ENCODE measurements around the gene MAP3K15. TPM values are rescaled to one million over a fixed set of nuclear protein-coding genes. Genes with fewer than 3 reads are reported as not detected.
"Not testable (repeated sequence)": the region's sequence is repeated elsewhere in the genome, so short reads cannot be mapped to it uniquely, and the experiment has no call there.

Gene MAP3K15
- total RNA-seq, 1 donor from 2014 or later: 0.18 TPM

GRCh38 chrX:19513383-19513782, 1.9 kb downstream of the MAP3K15 start:
- H3K4me3 Mint-ChIP-seq: peak overlapping the region; percentile 75
- no peak overlapping the region for H3K27ac Mint-ChIP-seq
- DNase-seq (ENCODE audit: low spot score): no peak
- H3K9me3 Mint-ChIP-seq: no peaks in the 10 kb centered on the region
- intact Hi-C loops (cut with micrococcal nuclease): no loop called here
- no peaks in the 10 kb centered on the region for H3K36me3 Mint-ChIP-seq (ENCODE audit: low read depth)
- H3K27me3 Mint-ChIP-seq (ENCODE audit: insufficient read depth): peaks cover 22% of the 10 kb centered on the region
- no peaks in the 10 kb centered on the region for H3K4me1 Mint-ChIP-seq (ENCODE audit: low read depth)

DNA sequence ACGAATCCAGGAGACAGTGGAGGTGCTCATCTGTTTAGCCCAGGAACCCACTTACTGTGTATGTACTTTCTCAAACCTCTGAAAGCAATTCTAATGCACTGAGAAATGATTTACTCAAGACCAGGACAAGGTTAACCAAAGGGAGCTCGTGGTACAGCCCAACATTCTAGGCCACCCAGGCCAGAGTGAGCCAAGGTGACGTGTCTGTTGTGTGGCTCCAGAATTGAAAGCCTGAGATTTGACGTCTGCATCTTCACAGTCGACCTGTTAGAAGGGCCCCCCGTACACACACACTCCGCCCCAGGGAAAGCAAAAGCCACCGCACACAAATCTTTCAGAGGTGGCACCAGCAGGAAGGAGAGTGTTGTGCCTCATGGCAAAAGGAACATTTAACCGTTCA, 2.3 kb downstream of the MAP3K15 start:
- DNase-seq (ENCODE audit: low spot score): no peak
- Mint-ChIP-seq H3K4me3 (no peak overlapping the region), H3K27ac (no peak overlapping the region), H3K4me1 (ENCODE audit: low read depth) (no peaks in the 10 kb centered on the region), H3K27me3 (ENCODE audit: insufficient read depth) (peaks cover 22% of the 10 kb centered on the region), H3K9me3 (no peaks in the 10 kb centered on the region), H3K36me3 (ENCODE audit: low read depth) (no peaks in the 10 kb centered on the region)
- intact Hi-C loops (cut with micrococcal nuclease): no loop called here

DNA sequence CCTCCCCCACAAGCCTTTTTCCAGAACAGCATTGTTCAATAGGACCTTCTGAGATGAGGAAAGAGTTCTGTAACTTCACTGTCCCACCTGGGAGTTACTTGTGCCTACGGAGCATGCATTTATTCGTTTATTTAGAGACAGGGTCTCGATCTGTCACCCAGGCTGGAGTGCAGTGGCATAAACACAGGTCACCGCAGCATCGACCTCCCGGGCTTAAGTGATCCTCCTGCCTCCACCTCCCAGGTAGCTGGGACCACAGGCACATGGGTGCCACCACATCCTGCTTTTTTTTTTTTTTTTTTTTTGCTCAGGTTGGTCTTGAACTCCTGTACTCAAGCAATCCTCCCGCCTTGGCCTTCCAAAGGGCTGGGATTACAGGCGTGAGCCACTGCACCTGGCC, 2.9 kb downstream of the MAP3K15 start:
- Mint-ChIP-seq H3K4me1 (ENCODE audit: low read depth) (no peaks in the 10 kb centered on the region), H3K36me3 (ENCODE audit: low read depth) (no peaks in the 10 kb centered on the region), H3K4me3 (no peak overlapping the region), H3K27me3 (ENCODE audit: insufficient read depth) (peaks cover 22% of the 10 kb centered on the region), H3K27ac (no peak overlapping the region), H3K9me3 (no peaks in the 10 kb centered on the region)
- DNase-seq (ENCODE audit: low spot score): no peak
- intact Hi-C loops (cut with micrococcal nuclease): no loop called here

GRCh38 chrX:19511796-19512195, 3.5 kb downstream of the MAP3K15 start:
- intact Hi-C loops (cut with micrococcal nuclease); H3K27ac Mint-ChIP-seq; H3K4me1 Mint-ChIP-seq (ENCODE audit: low read depth); H3K9me3 Mint-ChIP-seq; H3K36me3 Mint-ChIP-seq (ENCODE audit: low read depth); DNase-seq (ENCODE audit: low spot score); H3K4me3 Mint-ChIP-seq: not testable (repeated sequence)
- H3K27me3 Mint-ChIP-seq (ENCODE audit: insufficient read depth): peaks cover 17% of the 10 kb centered on the region

DNA sequence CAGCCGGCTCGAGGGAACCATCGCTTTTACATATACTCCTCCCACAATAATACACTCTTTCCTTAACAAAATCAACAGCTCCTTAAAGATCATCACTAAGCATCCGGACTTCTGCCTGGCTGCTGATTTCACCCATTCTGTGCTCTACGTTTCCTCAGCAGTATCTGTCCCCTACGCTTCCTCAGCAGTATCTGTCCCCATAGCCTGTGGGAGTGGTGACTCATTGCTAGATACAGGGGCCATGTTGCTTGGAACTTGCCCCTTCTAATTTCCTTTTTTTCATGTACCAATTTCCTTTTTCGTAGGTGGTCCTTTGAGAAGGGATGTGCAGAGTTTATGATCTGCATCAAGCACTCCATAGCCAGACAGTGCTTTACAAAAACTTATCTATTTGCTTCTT, 18.6 kb downstream of the MAP3K15 start:
- no peak for DNase-seq (ENCODE audit: low spot score)
- Mint-ChIP-seq H3K4me1 (ENCODE audit: low read depth) (no peaks in the 10 kb centered on the region), H3K27ac (no peak overlapping the region), H3K9me3 (no peaks in the 10 kb centered on the region), H3K27me3 (ENCODE audit: insufficient read depth) (peaks cover 2% of the 10 kb centered on the region), H3K4me3 (no peak overlapping the region), H3K36me3 (ENCODE audit: low read depth) (no peaks in the 10 kb centered on the region)
- intact Hi-C loops (cut with micrococcal nuclease): no loop called here

DNA sequence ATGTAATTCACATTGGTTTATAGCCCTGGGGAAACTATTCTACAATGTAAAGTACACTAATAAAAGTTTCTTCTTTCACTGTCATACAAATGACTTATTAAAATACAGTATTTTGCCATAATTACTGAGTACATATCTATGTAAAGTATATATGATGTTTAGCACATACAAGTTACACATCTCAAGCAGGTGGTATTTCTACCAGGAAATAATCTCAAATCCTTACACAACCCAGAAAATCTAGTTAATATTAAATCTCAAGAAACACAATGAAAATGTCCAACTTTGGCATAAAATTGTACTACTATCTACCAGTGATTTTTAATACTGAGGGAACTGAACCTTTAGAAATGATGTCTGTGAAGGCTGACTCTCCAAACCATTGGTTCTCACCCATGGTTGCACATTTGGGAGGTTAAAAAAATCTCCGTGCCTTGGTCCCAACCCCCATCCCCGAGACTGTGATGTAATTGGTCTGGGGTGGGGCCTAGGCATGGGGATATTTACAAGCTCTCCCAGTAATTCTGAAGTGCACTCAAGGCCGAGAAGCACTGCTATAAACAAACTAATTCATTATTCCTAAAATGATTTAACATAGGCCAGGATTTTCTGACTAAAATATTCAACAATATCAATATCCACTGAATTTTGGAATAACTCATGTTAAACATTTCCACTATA, 27.6 kb downstream of the MAP3K15 start:
- Mint-ChIP-seq H3K4me1 (ENCODE audit: low read depth) (peaks cover 5% of the 10 kb centered on the region), H3K27ac (no peak overlapping the region), H3K4me3 (no peak overlapping the region), H3K27me3 (ENCODE audit: insufficient read depth) (peaks cover 2% of the 10 kb centered on the region), H3K9me3 (no peaks in the 10 kb centered on the region), H3K36me3 (ENCODE audit: low read depth) (no peaks in the 10 kb centered on the region)
- DNase-seq (ENCODE audit: low spot score): no peak
- intact Hi-C loops (cut with micrococcal nuclease): no loop called here

DNA sequence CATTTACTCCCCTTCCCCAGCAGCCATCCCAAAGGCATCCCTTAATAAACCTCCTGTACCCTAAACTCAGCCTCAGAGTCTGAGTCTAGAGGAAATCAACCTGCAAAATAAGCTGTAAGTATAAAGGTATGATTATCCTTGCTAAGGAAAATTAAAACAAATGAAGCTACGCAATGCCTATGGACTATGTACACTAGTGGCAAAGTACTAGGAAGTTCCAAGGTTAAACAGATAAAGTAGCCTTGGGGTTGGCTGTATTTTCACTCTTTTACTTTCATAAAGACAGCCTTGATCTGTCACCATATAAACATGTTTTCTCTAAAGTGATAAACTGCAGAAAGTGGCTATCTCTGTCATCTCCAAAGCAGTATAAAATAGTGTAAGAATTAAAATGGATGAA, 35.9 kb downstream of the MAP3K15 start:
- no peak for DNase-seq (ENCODE audit: low spot score)
- H3K4me3 Mint-ChIP-seq: no peak overlapping the region
- H3K4me1 Mint-ChIP-seq (ENCODE audit: low read depth): no peaks in the 10 kb centered on the region
- peaks cover 2% of the 10 kb centered on the region for H3K27me3 Mint-ChIP-seq (ENCODE audit: insufficient read depth)
- H3K27ac Mint-ChIP-seq: no peak overlapping the region
- peaks cover 1% of the 10 kb centered on the region for H3K36me3 Mint-ChIP-seq (ENCODE audit: low read depth)
- intact Hi-C loops (cut with micrococcal nuclease): no loop called here
- peaks cover 3% of the 10 kb centered on the region for H3K9me3 Mint-ChIP-seq

DNA sequence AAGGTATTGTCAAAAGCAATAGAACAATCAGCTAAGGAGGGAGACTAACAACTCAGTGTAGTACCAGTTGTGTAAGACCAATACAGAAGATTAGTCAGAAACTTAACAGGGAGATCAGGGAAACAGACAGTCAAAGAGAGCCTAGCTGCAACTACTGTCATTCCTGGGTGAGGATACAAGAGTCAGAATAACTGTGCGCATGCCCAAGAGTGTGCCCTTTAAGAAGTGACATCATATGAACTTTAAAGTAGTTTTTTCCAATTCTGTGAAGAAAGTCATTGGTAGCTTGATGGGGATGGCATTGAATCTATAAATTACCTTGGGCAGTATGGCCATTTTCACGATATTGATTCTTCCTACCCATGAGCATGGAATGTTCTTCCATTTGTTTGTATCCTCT, 46.9 kb downstream of the MAP3K15 start:
- H3K4me1 Mint-ChIP-seq (ENCODE audit: low read depth); H3K27ac Mint-ChIP-seq; intact Hi-C loops (cut with micrococcal nuclease): not testable (repeated sequence)

GRCh38 chrX:19462879-19463278, 52.4 kb downstream of the MAP3K15 start:
- H3K36me3 Mint-ChIP-seq (ENCODE audit: low read depth): no peaks in the 10 kb centered on the region
- intact Hi-C loops (cut with micrococcal nuclease): no loop called here
- no peaks in the 10 kb centered on the region for H3K4me1 Mint-ChIP-seq (ENCODE audit: low read depth)
- no peak overlapping the region for H3K4me3 Mint-ChIP-seq
- H3K9me3 Mint-ChIP-seq: no peaks in the 10 kb centered on the region
- peaks cover 2% of the 10 kb centered on the region for H3K27me3 Mint-ChIP-seq (ENCODE audit: insufficient read depth)
- no peak overlapping the region for H3K27ac Mint-ChIP-seq
- no peak for DNase-seq (ENCODE audit: low spot score)

More for the DNA sequence above, 46.9 kb downstream of the MAP3K15 start:
- not testable (repeated sequence) for H3K36me3 Mint-ChIP-seq (ENCODE audit: low read depth); H3K4me3 Mint-ChIP-seq; DNase-seq (ENCODE audit: low spot score); H3K27me3 Mint-ChIP-seq (ENCODE audit: insufficient read depth); H3K9me3 Mint-ChIP-seq

GRCh38 chrX:19462231-19462630, 53.1 kb downstream of the MAP3K15 start:
- DNase-seq (ENCODE audit: low spot score): no peak
- H3K27ac Mint-ChIP-seq: no peak overlapping the region
- H3K36me3 Mint-ChIP-seq (ENCODE audit: low read depth): no peaks in the 10 kb centered on the region
- intact Hi-C loops (cut with micrococcal nuclease): no loop called here
- H3K4me1 Mint-ChIP-seq (ENCODE audit: low read depth): no peaks in the 10 kb centered on the region
- peaks cover 2% of the 10 kb centered on the region for H3K27me3 Mint-ChIP-seq (ENCODE audit: insufficient read depth)
- H3K9me3 Mint-ChIP-seq: no peaks in the 10 kb centered on the region
- H3K4me3 Mint-ChIP-seq: no peak overlapping the region

DNA sequence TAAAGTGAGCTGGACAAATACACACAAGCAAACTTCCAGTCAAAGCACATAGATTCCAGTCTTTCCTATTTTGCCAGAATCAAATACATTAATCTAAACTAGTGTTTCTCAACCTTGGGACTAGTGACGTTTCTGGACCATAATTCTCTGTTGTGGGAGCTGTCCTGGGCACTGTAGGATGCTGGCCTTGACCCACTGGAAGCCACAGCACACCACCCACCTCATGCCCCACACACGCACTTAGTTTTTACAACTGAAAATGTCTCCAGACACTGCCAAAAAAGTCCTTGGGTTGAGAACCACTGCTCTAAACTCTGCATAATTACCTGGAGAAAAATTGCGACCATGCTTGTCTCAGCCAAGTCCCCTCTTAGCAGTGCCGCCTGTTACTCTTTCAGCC, 57.6 kb downstream of the MAP3K15 start:
- no peak for DNase-seq (ENCODE audit: low spot score)
- H3K4me3 Mint-ChIP-seq: no peak overlapping the region
- H3K27me3 Mint-ChIP-seq (ENCODE audit: insufficient read depth): peaks cover 2% of the 10 kb centered on the region
- no peaks in the 10 kb centered on the region for H3K36me3 Mint-ChIP-seq (ENCODE audit: low read depth)
- H3K27ac Mint-ChIP-seq: no peak overlapping the region
- no peaks in the 10 kb centered on the region for H3K9me3 Mint-ChIP-seq
- no peaks in the 10 kb centered on the region for H3K4me1 Mint-ChIP-seq (ENCODE audit: low read depth)
- intact Hi-C loops (cut with micrococcal nuclease): no loop called here

DNA sequence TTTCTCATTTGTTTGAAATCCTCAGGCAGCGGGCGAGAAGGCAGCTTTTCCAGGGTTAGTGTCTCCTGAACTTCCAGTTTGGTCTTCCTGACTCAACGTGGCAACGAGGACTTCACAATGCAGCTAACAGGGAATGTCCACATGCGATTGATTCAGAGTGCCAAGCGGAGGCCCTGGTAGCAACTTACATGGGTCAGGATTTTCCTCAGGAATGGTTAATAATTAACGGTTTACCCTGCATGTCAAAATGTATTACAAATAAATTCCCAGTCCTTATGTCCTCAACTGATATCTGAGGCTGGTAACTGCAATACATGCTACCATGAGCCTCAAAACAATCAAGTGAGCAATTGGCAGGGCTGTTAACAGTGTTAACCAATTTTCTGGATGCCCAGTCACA, 67.2 kb downstream of the MAP3K15 start:
- no peak overlapping the region for H3K27ac Mint-ChIP-seq
- intact Hi-C loops (cut with micrococcal nuclease): no loop called here
- no peaks in the 10 kb centered on the region for H3K4me1 Mint-ChIP-seq (ENCODE audit: low read depth)
- no peaks in the 10 kb centered on the region for H3K36me3 Mint-ChIP-seq (ENCODE audit: low read depth)
- H3K27me3 Mint-ChIP-seq (ENCODE audit: insufficient read depth): no peaks in the 10 kb centered on the region
- no peak for DNase-seq (ENCODE audit: low spot score)
- no peak overlapping the region for H3K4me3 Mint-ChIP-seq
- H3K9me3 Mint-ChIP-seq: no peaks in the 10 kb centered on the region

- H3K36me3 Mint-ChIP-seq (ENCODE audit: low read depth): no peaks in the 10 kb centered on the region
- H3K4me1 Mint-ChIP-seq (ENCODE audit: low read depth): no peaks in the 10 kb centered on the region
- H3K27me3 Mint-ChIP-seq (ENCODE audit: insufficient read depth): no peaks in the 10 kb centered on the region
- H3K27ac Mint-ChIP-seq: no peak overlapping the region
- no peaks in the 10 kb centered on the region for H3K9me3 Mint-ChIP-seq
- intact Hi-C loops (cut with micrococcal nuclease): no loop called here
- DNase-seq (ENCODE audit: low spot score): no peak
- H3K4me3 Mint-ChIP-seq: no peak overlapping the region
Observed at GRCh38 chrX:19446397-19446796, 68.9 kb downstream of the MAP3K15 start.

DNA sequence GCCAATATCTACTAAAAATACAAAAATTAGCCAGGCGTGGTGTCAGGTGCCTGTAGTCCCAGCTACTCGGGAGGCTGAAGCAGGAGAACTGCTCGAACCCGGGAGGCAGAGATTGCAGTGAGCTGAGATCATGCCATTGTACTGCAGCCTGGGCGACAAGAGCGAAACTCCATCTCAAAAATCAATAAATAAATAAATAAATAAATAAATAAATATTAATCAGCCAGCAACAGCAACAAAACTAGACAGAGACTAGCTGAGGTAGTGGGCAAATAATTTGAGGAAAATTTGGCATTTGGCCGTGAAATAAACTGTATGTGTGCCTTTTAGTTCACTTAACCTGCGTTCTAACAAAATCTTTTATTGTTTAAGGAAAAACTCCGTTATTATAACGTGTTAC, 69.5 kb downstream of the MAP3K15 start:
- H3K9me3 Mint-ChIP-seq; H3K4me1 Mint-ChIP-seq (ENCODE audit: low read depth); intact Hi-C loops (cut with micrococcal nuclease); DNase-seq (ENCODE audit: low spot score); H3K27ac Mint-ChIP-seq; H3K27me3 Mint-ChIP-seq (ENCODE audit: insufficient read depth); H3K4me3 Mint-ChIP-seq; H3K36me3 Mint-ChIP-seq (ENCODE audit: low read depth): not testable (repeated sequence)

All from activated T-helper 1 cell treated with anti-CD3 and anti-CD28 coated beads, Interleukin-12 subunit alpha, Interleukin-12 subunit beta, Interleukin-2, Interleukin-4 antibody, amounts not matched to agents 30 ng/mL and 10 ng/mL and 1 ng/mL, durations not matched to agents 14 hours and 24 hours and 36 hours (primary cell).